H1 (cell line): ENCODE data around the gene KIF3B. TPM values are rescaled to one million over a fixed set of nuclear protein-coding genes. Genes with fewer than 3 reads are reported as not detected.

Source experiments
- CTCF ChIA-PET: fragments of 300-600 bp; sonication (Branson Sonifier 250); formaldehyde crosslinking; loops from one replicate; lab custom pipeline; 2021; ENCODE audit not compliant: partially characterized antibody; lab: Charles Lee
- POLR2A ChIA-PET: fragments of 300-600 bp; sonication (Branson Sonifier 250); formaldehyde crosslinking; loops from one replicate; lab custom pipeline; 2021; ENCODE audit warnings: inconsistent platforms; ENCODE audit not compliant: partially characterized antibody; lab: Charles Lee
- DNase-seq, 2 experiments: peaks; one replicate each; pipeline versions ENCODE4 v3.0.0 to v3.0.0-alpha.2; 2010 to 2022; ENCODE audit warnings: low spot score in 2 of 2, low read depth in 1 of 2, mixed read lengths in 1 of 2
- FAIRE-seq: peaks from 2 replicates; lab custom pipeline; 2011; peaks lifted over from hg19 to GRCh38; lab: Jason Lieb, UNC
- H2AFZ ChIP-seq: 2 replicates; pipeline ENCODE4 v1.8.1; 2012; ENCODE audit warnings: low read length, inconsistent platforms
- H2AK5ac ChIP-seq: 2 replicates; pipeline ENCODE4 v1.6.1; 2013; ENCODE audit warnings: low read depth, low read length
- H2BK120ac ChIP-seq: replicated peaks from 2 replicates; pipeline ENCODE3; 2013; ENCODE audit warnings: low read depth, low read length, inconsistent platforms
- H2BK12ac ChIP-seq: 2 replicates; pipeline ENCODE4 v1.6.1; 2013; ENCODE audit warnings: low read depth, low read length
- H2BK15ac ChIP-seq: 2 replicates; pipeline ENCODE4 v1.6.1; 2013; ENCODE audit warnings: low read length
- H2BK20ac ChIP-seq: 2 replicates; pipeline ENCODE4 v1.6.1; 2013; ENCODE audit warnings: low read length
- H2BK5ac ChIP-seq: 2 replicates; pipeline ENCODE4 v1.6.1; 2013; ENCODE audit warnings: low read depth, low read length
- H3K14ac ChIP-seq: 2 replicates; pipeline ENCODE4 v1.6.1; 2013; ENCODE audit warnings: inconsistent platforms; ENCODE audit not compliant: insufficient read length
- H3K18ac ChIP-seq: 2 replicates; pipeline ENCODE4 v1.6.1; 2013; ENCODE audit warnings: low read length; ENCODE audit errors: extremely low read depth
- H3K23ac ChIP-seq: 2 replicates; pipeline ENCODE4 v1.6.1; 2013; ENCODE audit warnings: inconsistent platforms; ENCODE audit not compliant: insufficient read length
- H3K23me2 ChIP-seq: 2 replicates; pipeline ENCODE4 v1.6.1; 2013; ENCODE audit warnings: low read depth, low read length
- H3K27ac ChIP-seq: 2 replicates; pipeline ENCODE4 v1.6.1; 2011; ENCODE audit warnings: low read depth, low read length, inconsistent platforms
- H3K27me3 ChIP-seq, 4 experiments: replicated peaks in 1 of 4; 1 replicate in 1 of 4; 2 replicates in 3 of 4; pipeline versions ENCODE4 v1.6.1 to v1.8.1; 2011 to 2013; ENCODE audit warnings: low read length in 3 of 4, mild to moderate bottlenecking in 3 of 4, inconsistent platforms in 2 of 4, mixed read lengths in 2 of 4, moderate library complexity in 1 of 4; ENCODE audit not compliant: control insufficient read depth in 3 of 4, insufficient read depth in 3 of 4; ENCODE audit errors: extremely low read depth in 1 of 4
- H3K36me3 ChIP-seq, 4 experiments: 2 replicates each; pipeline versions ENCODE4 v1.6.1 to v1.8.1; 2011 to 2013; ENCODE audit warnings: mild to moderate bottlenecking in 4 of 4, low read length in 3 of 4, moderate library complexity in 2 of 4, control low read depth in 1 of 4, inconsistent platforms in 1 of 4; ENCODE audit not compliant: insufficient read depth in 4 of 4, control insufficient read depth in 2 of 4
- H3K4ac ChIP-seq: replicated peaks from 2 replicates; pipeline ENCODE3; 2013; ENCODE audit warnings: low read length, low read depth, mixed read lengths, inconsistent platforms; ENCODE audit not compliant: insufficient read length
- H3K4me1 ChIP-seq, 4 experiments: replicated peaks in 1 of 4; 1 replicate in 1 of 4; 2 replicates in 3 of 4; pipeline versions ENCODE4 v1.6.1 to v1.8.1; 2011 to 2013; ENCODE audit warnings: low read length in 3 of 4, inconsistent platforms in 2 of 4, mixed read lengths in 1 of 4; ENCODE audit not compliant: insufficient read depth in 4 of 4, control insufficient read depth in 3 of 4
- H3K4me2 ChIP-seq, 2 experiments: 2 replicates each; pipeline versions ENCODE4 v1.6.1 to v1.8.1; 2011 to 2013; ENCODE audit warnings: low read depth in 2 of 2, low read length in 2 of 2, control low read depth in 1 of 2, inconsistent platforms in 1 of 2, mild to moderate bottlenecking in 1 of 2; ENCODE audit not compliant: insufficient read depth in 1 of 2
- H3K4me3 ChIP-seq, 4 experiments: fragments of 200-600, 300-600 bp in 1 of 4; sonication (generic), shearing (Covaris generic), sonication (Bioruptor Twin) in 1 of 4; 2 replicates each; pipeline versions ENCODE4 v1.5.1 to v1.8.1; 2011 to 2016; ENCODE audit warnings: low read length in 4 of 4, low read depth in 3 of 4, control low read depth in 2 of 4, inconsistent platforms in 2 of 4, mild to moderate bottlenecking in 2 of 4, mixed read lengths in 1 of 4, moderate library complexity in 1 of 4; ENCODE audit not compliant: insufficient read depth in 2 of 4; ENCODE audit errors: extremely low read depth in 1 of 4
- H3K56ac ChIP-seq: replicated peaks from 2 replicates; pipeline ENCODE3; 2013; ENCODE audit warnings: low read depth, mild to moderate bottlenecking, mixed read lengths, low read length, inconsistent platforms; ENCODE audit not compliant: insufficient read length
- H3K79me1 ChIP-seq: 2 replicates; pipeline ENCODE4 v1.6.1; 2013; ENCODE audit warnings: low read depth, low read length, control low read depth
- H3K79me2 ChIP-seq, 2 experiments: 2 replicates each; pipeline versions ENCODE4 v1.6.1 to v1.8.1; 2012 to 2013; ENCODE audit warnings: low read length in 2 of 2, mild to moderate bottlenecking in 2 of 2, inconsistent platforms in 1 of 2; ENCODE audit not compliant: insufficient read depth in 2 of 2, control insufficient read depth in 1 of 2
- H3K9ac ChIP-seq, 4 experiments: replicated peaks in 1 of 4; 1 replicate in 1 of 4; 2 replicates in 3 of 4; pipeline versions ENCODE4 v1.6.1 to v1.8.1; 2011 to 2013; ENCODE audit warnings: low read depth in 3 of 4, low read length in 3 of 4, control low read depth in 2 of 4, mild to moderate bottlenecking in 2 of 4, moderate library complexity in 2 of 4, inconsistent platforms in 1 of 4; ENCODE audit errors: extremely low read depth in 1 of 4
- H3K9me3 ChIP-seq, 2 experiments: 2 replicates each; pipeline versions ENCODE4 v1.6.1 to v1.8.1; 2012 to 2013; ENCODE audit warnings: mild to moderate bottlenecking in 2 of 2, moderate library complexity in 2 of 2, control low read depth in 1 of 2, inconsistent platforms in 1 of 2, low read depth in 1 of 2, low read length in 1 of 2, mixed read lengths in 1 of 2; ENCODE audit not compliant: insufficient read depth in 2 of 2
- H4K20me1 ChIP-seq, 2 experiments: replicated peaks in 1 of 2; 2 replicates each; pipeline versions ENCODE3 to v1.8.1; 2011 to 2013; ENCODE audit warnings: inconsistent platforms in 2 of 2, low read length in 2 of 2, mild to moderate bottlenecking in 1 of 2; ENCODE audit not compliant: insufficient read depth in 2 of 2, control insufficient read depth in 1 of 2
- H4K5ac ChIP-seq: 2 replicates; pipeline ENCODE4 v1.6.1; 2013; ENCODE audit warnings: low read length, low read depth, mixed read lengths, inconsistent platforms; ENCODE audit not compliant: insufficient read length
- H4K8ac ChIP-seq: 2 replicates; pipeline ENCODE4 v1.8.0; 2013; ENCODE audit warnings: mild to moderate bottlenecking, moderate library complexity, low read length, inconsistent platforms; ENCODE audit not compliant: insufficient read depth; ENCODE audit errors: extremely low read depth
- H4K91ac ChIP-seq: replicated peaks from 2 replicates; pipeline ENCODE3; 2013; ENCODE audit warnings: low read length, mixed read lengths, inconsistent platforms; ENCODE audit not compliant: insufficient read length
- BRCA1 ChIP-seq: IDR thresholded peaks from 2 replicates; pipeline ENCODE4 v1.6.1; 2012; ENCODE audit warnings: low read depth, low read length, improper control_type of control experiment
- CBX8 ChIP-seq: fragments of 300-800, 300-1000 bp; sonication (generic); IDR thresholded peaks from 2 replicates; pipeline ENCODE4 v1.7.1; 2016; ENCODE audit warnings: low read depth, low read length, borderline replicate concordance
- E2F6 ChIP-seq: IDR thresholded peaks from 2 replicates; pipeline ENCODE4 v1.6.1; 2012; ENCODE audit warnings: inconsistent platforms
- GABPA ChIP-seq: IDR thresholded peaks from 2 replicates; pipeline ENCODE4 v1.6.1; 2011; ENCODE audit warnings: mild to moderate bottlenecking, low read length, moderate library complexity, borderline replicate concordance; ENCODE audit not compliant: insufficient read depth
- HDAC2 ChIP-seq, 2 experiments: fragments of 300-600 bp in 1 of 2; sonication (generic) in 1 of 2; IDR thresholded peaks; 2 replicates each; pipeline ENCODE4 v1.6.1; 2011 to 2012; ENCODE audit warnings: low read depth in 2 of 2, low read length in 2 of 2, mild to moderate bottlenecking in 2 of 2, moderate library complexity in 2 of 2, borderline replicate concordance in 1 of 2, inconsistent platforms in 1 of 2
- MAX ChIP-seq: IDR thresholded peaks from 2 replicates; pipeline ENCODE4 v1.6.1; 2012; ENCODE audit warnings: inconsistent platforms
- RAD21 ChIP-seq, 2 experiments: IDR thresholded peaks in 1 of 2; conservative IDR thresholded peaks in 1 of 2; 2 replicates each; pipeline ENCODE4 v1.6.1; 2011; ENCODE audit warnings: low read depth in 2 of 2, low read length in 2 of 2, improper control_type of control experiment in 1 of 2, inconsistent platforms in 1 of 2, mild to moderate bottlenecking in 1 of 2, moderate library complexity in 1 of 2
- SP1 ChIP-seq: IDR thresholded peaks from 2 replicates; pipeline ENCODE4 v1.6.1; 2011; ENCODE audit warnings: low read depth, low read length
- SP4 ChIP-seq: IDR thresholded peaks from 2 replicates; pipeline ENCODE4 v1.6.1; 2012; ENCODE audit warnings: low read length, inconsistent platforms
- TEAD4 ChIP-seq: IDR thresholded peaks from 2 replicates; pipeline ENCODE4 v1.6.1; 2012; ENCODE audit warnings: low read depth, low read length, inconsistent platforms, mixed read lengths
- WGBS, 2 experiments: shearing (Covaris generic) in 1 of 2; methylation state at CpG; one replicate each; pipeline versions ENCODE4 v1.1.6 to v1.1.7; 2013 to 2015; ENCODE audit warnings: low lambda C conversion rate in 2 of 2, mixed read lengths in 2 of 2, inconsistent platforms in 1 of 2, low coverage in 1 of 2, missing lambda C conversion rate in 1 of 2; ENCODE audit not compliant: insufficient replicate concordance in 2 of 2, insufficient coverage in 1 of 2, insufficient read length in 1 of 2; ENCODE audit errors: extremely low coverage in 1 of 2, missing lambda C conversion rate in 1 of 2; 5-methylcytosine and 5-hydroxymethylcytosine counted together
- polyA plus RNA-seq, 7 experiments: library from polyadenylated mRNA; depleted of rRNA in 3 of 7; stranded (reverse) in 5 of 7; unstranded in 2 of 7; fragments of >200 nt in 5 of 7; fragments of 200-250 nt in 2 of 7; gene quantifications; 1 replicate in 5 of 7; 2 replicates in 1 of 7; 4 replicates in 1 of 7; pipeline versions ENCODE4 v1.2.1 to v1.2.3, GENCODE V29; 2011 to 2013; ENCODE audit warnings: missing spikeins in 2 of 7, mixed read lengths in 2 of 7
- total RNA-seq: library from RNA; stranded (reverse); fragmentation: NEBNext Ultra II Directional; extraction: Animal tissue kit (Norgen Biotek cat#: 25700); gene quantifications from 2 replicates; pipeline ENCODE4 v1.2.1, GENCODE V29; 2021

KIF3B gene
- total and polyA plus RNA-seq, 2 of the 8 experiments (the other 6 are each of a cell fraction or from before 2014, with no cell fraction given) = 10.1 to 22.4 TPM

- H2BK20ac ChIP-seq = 0 out of 2 replicates have a peak overlapping the region, but pooled peaks have one; percentile 13
- H3K79me1 ChIP-seq = no peaks in the 10 kb centered on the region
- no peak overlapping the region; the same call in 1 of the 2 replicates for H2BK15ac ChIP-seq
- H3K14ac ChIP-seq = no peak overlapping the region
- peak overlapping the region in 1 of 2 experiments; percentile 5; a peak in 2 of 4 replicates for H3K4me2 ChIP-seq
- DNase-seq (peak in 1 of 2 experiments; percentile 52), FAIRE-seq (no peak)
- H3K23me2 ChIP-seq = no peaks in the 10 kb centered on the region
- no peak overlapping the region for H2BK120ac ChIP-seq
- H2BK5ac ChIP-seq = no peak overlapping the region
- ChIA-PET POLR2A (interaction anchor here (0.7 to 2.1 kb wide), 2 partner anchors 14 to 96 kb away, joined by 3 to 8 read pairs; partner anchors contain the start of gene ASXL1), CTCF (interaction anchor here (0.6 to 1.5 kb wide), 8 partner anchors 8 to 152 kb away, joined by 3 to 6 read pairs (median 3); no protein-coding TSS in a partner anchor)
- H4K91ac ChIP-seq = no peak overlapping the region
- H3K9ac ChIP-seq = peak overlapping the region in 1 of 4 experiments; percentile 18; a peak in 1 of 7 replicates
- H3K23ac ChIP-seq = no peak overlapping the region
- H3K4me3 ChIP-seq = no peak overlapping the region
- no peak overlapping the region; the same call in 1 of the 2 replicates for H3K18ac ChIP-seq
- WGBS, 2 experiments = 58% methylated on average over 7 of the region's 7 CpGs; no CpG with 5 or more reads in 1 of the 2 experiments
- no peak overlapping the region for H3K56ac ChIP-seq
- no peaks in the 10 kb centered on the region for H3K79me2 ChIP-seq
- H4K20me1 ChIP-seq = no peaks in the 10 kb centered on the region
- H3K9me3 ChIP-seq = no peaks in the 10 kb centered on the region
- no peak overlapping the region for H3K4ac ChIP-seq
- no peaks in the 10 kb centered on the region for H3K36me3 ChIP-seq
- H2AFZ ChIP-seq = peak overlapping the region; percentile 77
- peak overlapping the region; percentile 36; the same call in 1 of the 2 replicates for H4K8ac ChIP-seq
- H3K27ac ChIP-seq = no peak overlapping the region
- H4K5ac ChIP-seq = no peak overlapping the region
- H2AK5ac ChIP-seq = no peak overlapping the region
- H3K27me3 ChIP-seq = no peaks in the 10 kb centered on the region
- peaks cover 0 to 11% (median 4%) of the 10 kb centered on the region in 4 experiments; a peak in 2 of 7 replicates for H3K4me1 ChIP-seq
- no peak overlapping the region for H2BK12ac ChIP-seq
- TF ChIP-seq HDAC2 (IDR thresholded peaks at IDR 0.05; ENCODE audit: borderline replicate concordance in 1 of 2, low read depth in 2 of 2, low read length in 2 of 2) (0 out of 4 replicates have a peak, but pooled peaks of 1 of the 2 experiments have one; percentile 40), RAD21 (IDR thresholded peaks at IDR 0.05 in 1 of 2, conservative IDR thresholded peaks at IDR 0.05 in 1 of 2; ENCODE audit: low read depth in 2 of 2, low read length in 2 of 2) (peak in 1 of 2 experiments; percentile 10; a peak in 1 of 4 replicates), GABPA (no peak), TEAD4 (no peak), CBX8 (no peak), MAX (peak; percentile 85), BRCA1 (no peak), SP1 (no peak), SP4 (no peak), E2F6 (peak; percentile 80)
Observed at GRCh38 chr20:32344835-32345506, 67.5 kb downstream of the KIF3B start.
